COLO829 (cell line): ENCODE measurements around the gene CPLANE2.
A peak's percentile ranks its signal among the peaks of the same experiment; 100 is the strongest.
"Not testable (repeated sequence)": the region's sequence is repeated elsewhere in the genome, so short reads cannot be mapped to it uniquely, and the experiment has no call there.

Experiments used
- DNase-seq: peaks from one replicate; pipeline ENCODE4 v3.0.0; 2012; ENCODE audit warnings: low spot score

Gene CPLANE2

DNA sequence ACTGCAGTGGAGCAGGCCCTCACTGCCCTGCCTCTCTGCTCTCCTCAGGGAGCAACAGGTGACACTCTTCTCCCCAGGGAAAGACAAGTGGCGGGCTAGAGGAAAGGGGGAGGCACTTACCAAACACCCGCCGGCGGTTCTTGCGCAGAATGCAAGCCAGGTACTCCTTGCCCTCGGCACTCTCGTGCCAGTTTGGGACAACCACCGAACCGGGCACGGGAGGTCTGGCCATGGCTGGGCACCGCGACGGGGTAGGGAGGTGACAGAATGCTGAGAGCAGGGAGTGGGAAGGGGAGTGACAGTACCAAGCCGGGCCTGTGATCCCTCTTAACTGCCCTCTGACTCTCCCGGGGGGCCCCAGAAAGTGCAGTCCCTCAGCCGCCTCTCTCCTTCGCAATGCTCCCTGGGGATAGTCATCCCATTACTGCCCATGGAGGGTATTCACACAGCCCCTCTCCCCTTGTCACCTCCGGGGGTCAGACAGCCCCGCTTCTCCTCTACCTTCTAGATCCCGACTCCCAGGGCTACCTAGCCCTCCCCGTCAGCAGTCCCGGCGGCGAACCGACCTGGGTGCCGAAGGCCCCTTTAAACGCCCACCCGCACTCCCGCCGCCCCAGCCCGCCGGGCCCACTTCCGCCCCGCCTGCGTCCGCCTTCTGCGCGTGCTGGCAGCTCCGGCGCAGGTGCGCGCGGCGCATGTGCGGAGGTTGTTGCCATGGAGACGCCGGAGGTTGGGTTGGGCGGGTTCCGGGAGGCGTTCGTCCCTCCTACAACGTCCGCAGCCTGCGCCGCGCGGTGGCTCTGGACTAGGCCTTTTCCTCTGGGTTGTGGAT is at the start of gene CPLANE2:
Gene CPLANE2, minus strand, starts transcription at position 673 of the 832 bp plus-strand sequence. Its CDS starts 441 bp downstream, at position 232.
- DNase-seq: peak; percentile 91

DNA sequence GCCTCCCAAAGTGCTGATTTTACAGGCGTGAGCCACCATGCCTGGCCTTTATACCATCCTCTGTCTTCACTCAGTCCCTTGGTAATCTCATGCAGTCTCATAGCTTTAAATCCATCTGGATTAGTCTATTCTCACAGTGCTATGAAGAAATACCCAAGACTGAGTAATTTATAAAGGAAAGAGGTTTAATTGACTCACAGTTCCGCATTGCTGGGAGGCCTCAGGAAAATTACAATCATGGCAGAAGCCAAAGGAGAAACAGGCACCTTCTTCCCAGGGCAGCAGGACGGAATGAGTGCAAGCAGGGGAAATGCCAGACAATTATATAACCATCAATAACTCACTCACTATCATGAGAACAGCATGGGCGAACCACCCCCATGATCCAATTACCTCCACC is 49.1 kb upstream of the CPLANE2 start:
- no peak for DNase-seq

DNA sequence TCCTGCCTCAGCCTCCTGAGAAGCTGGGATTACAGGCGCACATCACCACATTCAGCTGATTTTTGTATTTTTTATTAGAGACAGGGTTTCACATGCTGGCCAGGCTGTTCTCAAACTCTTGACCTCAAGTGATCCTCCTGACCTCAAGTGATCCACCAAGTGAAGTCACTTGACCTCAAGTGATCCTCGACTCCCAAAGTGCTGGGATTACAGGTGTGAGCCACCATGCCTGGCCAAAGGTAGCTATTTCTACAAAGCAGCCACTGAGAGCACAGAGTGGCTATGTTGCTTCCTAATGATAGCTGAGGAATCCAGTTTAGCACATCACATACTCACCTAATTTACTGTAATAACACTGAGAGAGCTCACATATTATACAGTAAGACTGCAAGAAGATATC is 44.8 kb upstream of the CPLANE2 start:
- DNase-seq: no peak

- no peak for DNase-seq
Observed at GRCh38 chr1:16279186-16279585, 42.2 kb upstream of the CPLANE2 start.

DNA sequence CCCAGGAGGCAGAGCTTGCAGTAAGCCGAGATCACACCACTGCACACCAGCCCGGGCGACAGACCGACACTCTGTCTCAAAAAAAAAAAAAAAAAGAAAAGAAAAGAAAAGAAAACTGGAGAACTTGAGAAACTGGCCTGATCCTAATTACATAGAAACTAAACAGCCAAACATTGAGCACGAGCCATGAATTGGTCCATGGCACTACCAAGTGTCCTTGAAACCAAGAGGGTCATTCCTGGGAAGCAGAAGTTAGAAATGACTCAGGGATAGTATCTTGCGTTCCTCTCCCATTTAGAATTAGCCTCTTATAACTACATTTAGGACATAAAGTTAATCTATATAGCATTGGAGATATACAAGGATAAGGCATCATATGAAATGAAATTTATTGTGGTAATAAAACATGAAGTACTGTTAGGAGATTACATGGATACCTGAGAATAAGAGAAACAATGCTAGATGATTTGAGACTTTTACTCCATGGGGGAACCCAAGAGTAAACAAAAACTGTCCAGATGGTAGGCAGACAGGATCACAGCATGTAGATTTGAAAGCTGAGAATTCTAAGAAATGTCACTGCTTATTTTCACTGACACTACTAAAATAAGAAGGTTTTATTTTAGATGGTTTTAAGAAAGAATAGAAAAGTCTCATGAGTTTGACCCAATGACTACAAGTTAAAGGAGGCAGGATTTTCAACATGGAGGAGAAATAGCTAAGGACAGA is 39.5 kb upstream of the CPLANE2 start:
- DNase-seq: no peak

DNA sequence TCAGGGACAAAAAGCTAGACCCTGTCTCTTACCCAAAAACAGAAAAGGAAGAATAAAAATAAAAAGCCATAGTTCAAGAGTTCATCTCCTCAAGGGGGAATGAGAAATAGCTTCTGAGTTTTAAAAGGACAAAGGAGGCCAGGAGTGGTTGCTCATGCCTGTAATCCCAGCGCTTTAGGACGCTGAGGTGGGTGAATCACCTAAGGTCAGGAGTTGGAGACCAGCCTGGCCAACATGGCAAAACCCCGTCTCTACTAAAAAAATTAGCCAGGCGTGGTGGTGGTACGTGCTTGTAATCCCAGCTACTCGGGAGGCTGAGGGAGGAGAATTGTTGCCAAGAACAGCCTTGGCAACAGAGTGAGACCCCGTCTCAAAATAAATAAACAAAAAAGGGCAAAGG is 38.6 kb upstream of the CPLANE2 start:
- DNase-seq: no peak

DNA sequence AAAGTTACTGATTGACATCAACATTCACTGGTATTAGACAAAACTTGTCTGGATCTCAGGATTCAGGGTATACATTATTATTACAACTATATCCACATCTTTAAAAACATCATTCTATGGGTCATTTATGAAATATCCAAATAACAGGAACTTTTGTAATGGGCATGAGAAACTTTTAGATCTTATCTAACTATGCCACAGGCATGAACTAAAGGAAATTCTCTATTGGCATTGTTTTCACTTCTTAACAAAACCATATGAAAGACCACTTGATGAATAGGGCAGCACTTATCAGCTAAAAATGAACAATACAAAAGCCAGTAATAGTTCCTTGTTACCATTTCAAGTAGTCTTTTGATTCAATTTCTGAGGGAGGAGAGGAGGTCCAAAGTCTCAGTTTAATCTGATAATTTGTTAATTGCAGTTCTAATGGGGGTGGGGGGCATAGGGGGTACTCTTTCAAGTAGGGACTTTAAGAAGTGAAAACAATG is 30.8 kb upstream of the CPLANE2 start:
- DNase-seq: no peak

GRCh38 chr1:16266411-16267118 is 29.6 kb upstream of the CPLANE2 start:
- DNase-seq: no peak

GRCh38 chr1:16262067-16262466 is 25.1 kb upstream of the CPLANE2 start:
- DNase-seq: no peak

DNA sequence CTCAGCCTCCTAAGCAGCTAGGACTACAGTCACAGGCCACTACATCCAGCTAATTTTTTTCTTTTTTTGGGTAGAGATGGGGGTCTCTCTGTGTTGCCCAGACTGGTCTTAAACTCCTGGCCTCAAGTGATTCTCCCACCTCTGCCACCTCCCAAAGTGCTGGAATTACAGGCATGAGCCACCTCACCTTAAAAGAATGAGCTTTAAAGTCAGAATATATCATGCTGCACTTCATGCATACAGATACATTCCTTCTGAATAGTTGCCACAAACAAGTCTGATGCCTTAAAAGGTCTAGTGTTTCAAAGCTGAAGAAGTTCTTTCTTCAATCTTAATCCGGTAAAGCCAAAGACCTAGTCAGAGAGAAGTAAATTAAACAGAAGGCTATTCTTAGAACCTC is 23.8 kb upstream of the CPLANE2 start:
- peak; percentile 61 for DNase-seq

DNA sequence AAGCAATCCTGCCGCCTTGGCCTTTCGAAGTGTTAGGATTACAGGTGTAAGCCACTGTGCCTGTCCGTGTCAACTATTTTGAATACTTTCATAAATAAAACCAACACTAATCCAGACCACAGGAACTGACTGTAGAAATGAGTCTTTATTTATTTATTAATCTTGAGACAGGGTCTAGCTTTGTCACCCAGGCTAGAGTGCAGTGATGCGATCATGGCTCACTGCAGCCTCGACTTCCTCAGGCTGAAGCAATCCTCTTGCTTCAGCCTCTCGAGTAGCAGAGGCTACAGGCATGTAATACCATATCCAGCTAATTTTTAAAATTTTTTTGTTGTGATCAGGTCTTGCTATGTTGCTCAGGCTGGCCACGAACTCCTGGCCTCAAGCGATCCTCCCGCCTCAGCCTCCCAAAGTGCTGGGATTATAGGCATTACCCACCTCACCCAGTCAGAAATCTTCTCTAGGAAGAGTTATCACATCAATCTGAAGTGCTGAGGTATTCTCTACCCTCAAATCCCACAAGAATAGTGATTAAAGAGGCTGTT is 21.7 kb upstream of the CPLANE2 start:
- no peak for DNase-seq

DNA sequence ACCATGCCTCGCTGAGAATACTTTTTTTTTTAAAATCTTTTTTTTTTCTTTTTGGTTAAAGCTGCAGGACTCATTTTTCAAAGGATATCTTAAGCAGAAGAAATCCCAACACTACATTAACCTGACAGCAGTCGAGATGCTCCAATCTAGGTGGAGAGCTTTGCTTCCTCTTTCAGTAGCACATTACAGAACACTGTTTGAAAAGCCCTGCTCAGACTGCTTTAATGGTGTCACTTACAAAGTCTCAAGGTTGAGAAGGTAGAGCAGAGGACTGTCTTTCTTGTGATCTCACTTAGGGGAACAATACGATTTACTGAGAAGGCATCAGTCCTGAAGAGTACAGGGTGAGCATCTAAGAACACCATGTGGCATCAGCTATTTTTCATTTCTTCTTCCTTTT is 21.0 kb upstream of the CPLANE2 start:
- no peak for DNase-seq

- not testable (repeated sequence) for DNase-seq
Observed at GRCh38 chr1:16257556-16257955, 20.6 kb upstream of the CPLANE2 start.

- DNase-seq: no peak
Observed at GRCh38 chr1:16256478-16256877, 19.5 kb upstream of the CPLANE2 start.

GRCh38 chr1:16254263-16254928 is 17.4 kb upstream of the CPLANE2 start:
- DNase-seq: no peak

DNA sequence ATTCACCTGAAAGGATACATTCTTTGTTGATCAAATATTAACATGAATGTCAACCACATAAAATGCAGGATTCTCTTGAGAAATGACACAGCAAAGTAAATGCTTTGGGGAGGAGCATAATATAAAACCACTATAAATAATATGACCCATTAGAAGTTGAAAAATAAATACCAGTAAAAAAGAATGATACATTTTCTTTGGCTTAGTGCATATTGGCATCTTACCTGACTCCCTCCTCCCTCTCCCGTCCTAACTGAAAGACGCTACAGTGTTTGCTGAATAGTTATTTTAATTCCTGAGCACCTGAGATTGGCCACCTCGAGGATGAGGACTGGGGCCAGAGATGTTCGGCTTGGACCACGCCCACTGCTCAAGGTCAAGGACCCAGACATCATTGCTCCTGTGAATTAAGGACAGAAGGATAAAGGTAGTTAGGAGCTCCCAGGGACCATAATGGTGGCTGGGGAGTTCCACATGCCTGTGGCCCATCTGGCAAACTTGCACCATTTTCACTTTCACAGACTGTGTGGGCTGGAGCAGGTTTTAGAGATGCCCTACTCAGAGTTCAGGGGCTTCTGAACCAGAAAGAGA is 16.4 kb upstream of the CPLANE2 start:
- DNase-seq: no peak

DNA sequence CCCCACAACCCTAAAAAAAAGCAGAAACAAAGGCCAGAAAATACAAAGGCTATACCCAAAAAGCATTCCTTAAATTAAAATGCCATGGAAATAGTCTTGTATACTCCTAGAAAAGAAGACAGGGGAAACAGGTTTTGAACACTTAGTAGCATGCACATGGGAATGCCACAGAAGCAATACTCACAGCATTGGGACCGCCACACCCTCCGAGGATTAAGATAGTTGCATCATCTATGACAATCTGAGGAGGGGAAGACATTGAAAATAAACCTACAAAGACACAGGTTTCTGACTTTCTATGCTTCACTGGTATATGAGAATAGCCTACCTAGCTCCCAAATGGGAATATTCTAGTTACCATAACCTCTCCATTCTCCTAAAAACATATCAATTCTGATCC is 15.9 kb upstream of the CPLANE2 start:
- no peak for DNase-seq

- no peak for DNase-seq
Observed at GRCh38 chr1:16251381-16251780, 14.4 kb upstream of the CPLANE2 start.

GRCh38 chr1:16250524-16251251 is 13.7 kb upstream of the CPLANE2 start:
- DNase-seq: no peak

DNA sequence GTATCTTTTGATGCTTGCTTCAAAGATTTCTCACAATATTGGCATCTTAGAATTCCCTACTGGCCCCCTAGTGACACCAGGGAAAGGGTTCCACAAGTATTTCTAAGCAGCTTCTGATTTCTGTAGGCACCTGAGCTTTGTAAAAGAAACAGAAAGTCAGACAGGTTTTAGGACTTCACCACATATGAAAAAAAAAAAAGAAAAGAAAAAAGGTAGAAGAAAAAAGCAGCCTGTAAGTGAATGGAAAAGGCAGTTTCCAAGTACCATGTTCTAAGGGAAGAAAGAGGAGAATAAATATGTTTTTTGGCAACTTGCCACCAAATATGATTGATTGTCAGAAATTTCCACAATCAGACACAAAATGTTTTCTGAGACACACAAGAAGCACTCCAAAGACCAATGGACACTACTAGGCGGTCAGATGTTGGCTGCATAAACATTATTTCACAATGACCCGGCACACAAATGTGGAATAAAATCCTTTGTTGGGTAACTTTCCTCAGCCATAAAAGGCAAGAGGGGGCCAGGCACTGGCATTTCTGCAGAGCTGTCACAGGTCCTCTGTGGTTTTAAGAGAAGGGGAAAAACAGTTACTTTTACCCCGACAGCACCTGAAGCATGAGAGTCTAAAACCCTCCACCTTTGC is 12.7 kb upstream of the CPLANE2 start:
- DNase-seq: no peak
